SKM-1 treated with dmso at 0.1 percent for 144 hours (cell line): ENCODE data around the gene GOLGA8J.
"Not testable (repeated sequence)": the region's sequence is repeated elsewhere in the genome, so short reads cannot be mapped to it uniquely, and the experiment has no call there.

Source experiments
- DNase-seq: peaks from one replicate; lab custom pipeline; 2025; ENCODE audit not compliant: unreplicated experiment; lab: John Stamatoyannopoulos, UW

The GOLGA8J gene

DNA sequence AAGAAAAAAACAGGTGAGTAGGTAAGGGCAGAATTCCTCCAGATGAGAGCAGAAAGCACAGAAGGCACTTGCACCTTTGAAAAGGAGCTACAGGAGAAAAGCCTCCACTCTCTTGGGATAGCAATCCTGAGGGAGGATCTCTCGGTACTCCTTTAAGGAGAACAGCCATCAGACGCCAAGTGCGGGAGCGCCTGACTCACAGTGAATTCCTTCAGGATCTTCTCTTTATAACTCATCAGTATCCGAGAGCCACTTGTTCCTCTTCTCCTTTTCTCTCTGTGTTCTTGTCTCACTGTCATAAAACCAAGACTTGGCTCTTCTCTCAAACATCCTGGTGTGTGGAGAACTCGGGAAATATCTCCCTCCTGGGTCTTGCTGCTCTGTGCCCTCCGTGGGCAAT is 10.1 kb upstream of the GOLGA8J start:
- DNase-seq: no peak

DNA sequence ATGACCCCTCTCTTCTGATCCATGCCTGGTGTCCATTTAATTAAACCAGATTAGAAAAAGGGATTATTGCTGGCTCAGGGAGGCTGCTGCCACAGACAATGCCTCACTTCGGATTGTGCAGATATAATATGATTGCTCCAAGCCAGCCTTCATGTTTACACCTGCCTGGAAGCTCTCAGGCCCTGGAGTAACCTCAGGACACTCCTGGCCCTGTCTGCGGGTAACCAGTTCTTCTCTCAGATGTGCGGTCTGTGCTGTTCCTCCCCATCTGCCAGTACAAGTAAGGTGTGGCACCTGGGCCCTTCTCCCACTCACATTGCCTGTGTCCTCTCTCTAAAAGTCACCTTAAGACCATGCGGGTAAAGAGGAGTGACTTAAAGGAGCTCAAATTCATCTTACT is 8.8 kb upstream of the GOLGA8J start:
- DNase-seq: no peak

- DNase-seq: not testable (repeated sequence)
Observed at GRCh38 chr15:30080816-30081215, 1.9 kb upstream of the GOLGA8J start.

- not testable (repeated sequence) for DNase-seq
Observed at GRCh38 chr15:30097827-30098226, 15.1 kb downstream of the GOLGA8J start.

GRCh38 chr15:30102890-30103289 is 20.1 kb downstream of the GOLGA8J start:
- DNase-seq: not testable (repeated sequence)

GRCh38 chr15:30103941-30104507 is 21.3 kb downstream of the GOLGA8J start:
- not testable (repeated sequence) for DNase-seq

- DNase-seq: not testable (repeated sequence)
Observed at GRCh38 chr15:30110591-30110990, 27.8 kb downstream of the GOLGA8J start.

DNA sequence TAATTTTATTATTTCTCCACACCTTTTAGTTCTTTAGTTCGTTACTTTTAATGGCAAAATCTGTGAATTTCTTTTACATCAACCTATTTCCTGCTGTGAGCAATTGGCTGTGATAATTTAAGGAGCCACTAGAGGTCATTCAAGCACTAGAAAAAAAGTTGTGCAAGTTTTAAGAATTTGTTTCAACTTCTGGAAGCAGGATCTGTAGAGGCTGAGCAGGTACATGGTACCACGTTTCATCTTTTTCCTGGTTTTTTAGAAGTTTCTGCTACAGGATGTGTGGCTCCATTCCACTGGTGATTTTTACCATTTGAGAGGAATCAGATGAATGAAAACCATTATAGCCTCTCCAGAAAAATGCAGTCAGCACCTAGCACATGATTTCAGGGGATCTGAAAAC is 47.3 kb downstream of the GOLGA8J start:
- DNase-seq: not testable (repeated sequence)

DNA sequence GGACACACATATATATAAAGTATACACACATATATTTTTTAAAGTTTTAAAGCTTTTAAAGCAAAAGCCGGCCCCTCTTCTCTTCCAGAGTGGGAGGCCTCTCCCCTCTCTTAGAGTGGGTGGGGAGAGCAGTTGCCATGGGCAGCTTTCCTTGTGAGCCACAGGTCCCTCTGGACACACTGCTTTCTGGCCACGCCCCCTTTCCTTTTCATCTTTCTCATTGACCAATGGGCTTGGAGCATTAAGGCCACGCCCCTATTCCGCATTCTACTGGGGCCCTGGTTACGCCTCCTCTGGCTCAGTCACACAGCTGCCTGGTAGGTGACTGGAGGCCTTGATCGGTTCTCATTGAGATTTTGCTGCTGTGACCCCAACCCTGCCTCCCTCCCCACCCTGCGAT is 52.0 kb downstream of the GOLGA8J start, which contains the start of gene GOLGA8T:
GOLGA8T (plus strand) TSS at position 301 of the 400 bp plus-strand sequence; CDS start at position 399, 98 bp downstream.
- not testable (repeated sequence) for DNase-seq
